ENCODE measurements around the gene F9. TPM values are rescaled to one million over a fixed set of nuclear protein-coding genes. Genes with fewer than 3 reads are reported as not detected.

Gene F9
- total and polyA plus RNA-seq, 2 of the 8 experiments (the other 6 are each of a cell fraction or from before 2014, with no cell fraction given): not detected

GRCh38 chrX:139600105-139600504 is 69.6 kb downstream of the F9 start:
- CTCF ChIA-PET (ENCODE audit: partially characterized antibody): no interaction called here

More at GRCh38 chrX:139600105-139600504, 69.6 kb downstream of the F9 start:
- Histone ChIP-seq H2BK5ac (ENCODE audit: low read depth, low read length) (no peak overlapping the region), H3K4me2 (ENCODE audit: insufficient read depth in 1 of 2, low read depth in 2 of 2, low read length in 2 of 2) (no peak overlapping the region), H3K23ac (ENCODE audit: insufficient read length) (no peak overlapping the region), H2AFZ (ENCODE audit: low read length) (no peak overlapping the region), H4K8ac (ENCODE audit: extremely low read depth, insufficient read depth, low read length) (no peak overlapping the region), H2BK15ac (ENCODE audit: low read length) (no peak overlapping the region), H3K79me1 (ENCODE audit: low read depth, low read length) (no peaks in the 10 kb centered on the region), H3K9ac (replicated peaks in 1 of 4; ENCODE audit: extremely low read depth in 1 of 4, low read depth in 3 of 4, low read length in 3 of 4) (no peak overlapping the region), H3K9me3 (ENCODE audit: insufficient read depth in 2 of 2, low read depth in 1 of 2, low read length in 1 of 2) (no peaks in the 10 kb centered on the region), H3K4me3 (ENCODE audit: extremely low read depth in 1 of 4, insufficient read depth in 2 of 4, low read depth in 3 of 4, low read length in 4 of 4) (no peak overlapping the region), H2AK5ac (ENCODE audit: low read depth, low read length) (no peak overlapping the region), H3K27me3 (replicated peaks in 1 of 4; ENCODE audit: control insufficient read depth in 3 of 4, extremely low read depth in 1 of 4, insufficient read depth in 3 of 4, low read length in 3 of 4) (no peaks in the 10 kb centered on the region), H2BK20ac (ENCODE audit: low read length) (no peak overlapping the region), H3K4me1 (replicated peaks in 1 of 4; ENCODE audit: control insufficient read depth in 3 of 4, insufficient read depth in 4 of 4, low read length in 3 of 4) (no peaks in the 10 kb centered on the region), H3K14ac (ENCODE audit: insufficient read length) (no peak overlapping the region), H4K5ac (ENCODE audit: insufficient read length, low read depth, low read length) (no peak overlapping the region), H2BK12ac (ENCODE audit: low read depth, low read length) (no peak overlapping the region), H3K79me2 (ENCODE audit: control insufficient read depth in 1 of 2, insufficient read depth in 2 of 2, low read length in 2 of 2) (no peaks in the 10 kb centered on the region), H3K18ac (ENCODE audit: extremely low read depth, low read length) (no peak overlapping the region), H3K23me2 (ENCODE audit: low read depth, low read length) (no peaks in the 10 kb centered on the region), H4K20me1 (replicated peaks in 1 of 2; ENCODE audit: control insufficient read depth in 1 of 2, insufficient read depth in 2 of 2, low read length in 2 of 2) (no peaks in the 10 kb centered on the region), H2BK120ac (replicated peaks; ENCODE audit: low read depth, low read length) (no peak overlapping the region), H4K91ac (replicated peaks; ENCODE audit: insufficient read length, low read length) (no peak overlapping the region), H3K56ac (replicated peaks; ENCODE audit: insufficient read length, low read depth, low read length) (no peak overlapping the region), H3K36me3 (ENCODE audit: control insufficient read depth in 2 of 4, insufficient read depth in 4 of 4, low read length in 3 of 4) (no peaks in the 10 kb centered on the region), H3K4ac (replicated peaks; ENCODE audit: insufficient read length, low read depth, low read length) (no peak overlapping the region), H3K27ac (ENCODE audit: low read depth, low read length) (no peak overlapping the region)
- FAIRE-seq: no peak
- TF ChIP-seq MAX (IDR thresholded peaks at IDR 0.05) (no peak), CTBP2 (IDR thresholded peaks at IDR 0.05; ENCODE audit: borderline replicate concordance, insufficient read depth, insufficient read length, low read length) (no peak), KDM5A (IDR thresholded peaks at IDR 0.05; ENCODE audit: low read length) (no peak), TCF12 (IDR thresholded peaks at IDR 0.05; ENCODE audit: low read depth, low read length) (no peak), EGR1 (IDR thresholded peaks at IDR 0.05; ENCODE audit: borderline replicate concordance, low read depth, low read length) (no peak), TAF7 (optimal IDR thresholded peaks at IDR 0.05; ENCODE audit: borderline replicate concordance, low read depth, low read length) (no peak), BCL11A (IDR thresholded peaks at IDR 0.05; ENCODE audit: low read depth in 2 of 2, low read length in 2 of 2) (no peak)
- WGBS, 2 experiments (ENCODE audit: extremely low coverage in 1 of 2, insufficient coverage in 1 of 2, insufficient read length in 1 of 2, insufficient replicate concordance in 2 of 2, low coverage in 1 of 2, low lambda C conversion rate in 2 of 2, missing lambda C conversion rate in 1 of 2): 86% methylated on average over 1 of the region's 1 CpG; no CpG with 5 or more reads in 1 of the 2 experiments
- POLR2A ChIA-PET (ENCODE audit: partially characterized antibody): no interaction called here
- no peak for DNase-seq (ENCODE audit: low read depth in 1 of 2, low spot score in 2 of 2)

Data from H1 (cell line).